Panc1 (cell line): ENCODE measurements around the gene BRD3. TPM values are rescaled to one million over a fixed set of nuclear protein-coding genes. Genes with fewer than 3 reads are reported as not detected.

ENCODE experiments used
- ATAC-seq: fragments of 200-7000 bp; cut with Tn5 transposase; 2 replicates; pipeline ENCODE4 v1.9.1; 2020; ENCODE audit warnings: mild to moderate bottlenecking, moderate library complexity
- BruUV-seq: library from RNA; stranded (reverse); fragments of 400-500 nt; replicated peaks from 2 replicates; lab custom pipeline; 2021; lab: Mats Ljungman, UMichigan
- CTCF ChIA-PET: fragments of 300-600 bp; sonication (Branson Sonifier 250); formaldehyde crosslinking; loops from one replicate; lab custom pipeline; 2022; ENCODE audit warnings: antibody characterized with exemption; lab: Charles Lee
- POLR2A ChIA-PET: fragments of 300-600 bp; sonication (Branson Sonifier 250); formaldehyde crosslinking; loops from one replicate; lab custom pipeline; 2022; ENCODE audit warnings: antibody characterized with exemption; lab: Charles Lee
- DNase-seq: peaks from one replicate; pipeline ENCODE4 v3.0.0-alpha.2; 2010; ENCODE audit warnings: low read depth, low spot score
- H3K27ac ChIP-seq: 2 replicates; pipeline ENCODE4 v1.5.1; 2011; ENCODE audit warnings: mild to moderate bottlenecking, low read length, inconsistent platforms
- H3K27me3 ChIP-seq: fragments of 200-500 bp; sonication (Bioruptor generic); 2 replicates; pipeline ENCODE4 v1.6.0; 2014; ENCODE audit warnings: low read length, inconsistent platforms; ENCODE audit not compliant: control insufficient read depth, insufficient read depth
- H3K36me3 ChIP-seq: fragments of 200-500 bp; sonication (Bioruptor generic); 2 replicates; pipeline ENCODE4 v1.5.1; 2014; ENCODE audit warnings: inconsistent platforms, mild to moderate bottlenecking, low read length, moderate library complexity; ENCODE audit not compliant: control insufficient read depth, insufficient read depth
- H3K4me1 ChIP-seq: 2 replicates; pipeline ENCODE4 v1.5.1; 2011; ENCODE audit warnings: inconsistent platforms, mild to moderate bottlenecking, low read length, moderate library complexity; ENCODE audit not compliant: control insufficient read depth, insufficient read depth
- H3K4me3 ChIP-seq, 2 experiments: 2 replicates each; pipeline ENCODE4 v1.5.1; 2011 to 2012; ENCODE audit warnings: low read depth in 2 of 2, low read length in 2 of 2, mild to moderate bottlenecking in 2 of 2, inconsistent platforms in 1 of 2, moderate library complexity in 1 of 2
- H3K9me3 ChIP-seq: fragments of 200-500 bp; sonication (Bioruptor generic); 2 replicates; pipeline ENCODE4 v1.5.1; 2014; ENCODE audit warnings: low read depth, mild to moderate bottlenecking, inconsistent platforms, low read length, moderate library complexity; ENCODE audit not compliant: control insufficient read depth, insufficient read depth
- POLR2AphosphoS5 ChIP-seq: IDR thresholded peaks from 2 replicates; pipeline ENCODE4 v1.6.1; 2012; ENCODE audit warnings: mild to moderate bottlenecking, low read depth, low read length, moderate library complexity
- SIN3A ChIP-seq: IDR thresholded peaks from 2 replicates; pipeline ENCODE4 v1.6.1; 2012; ENCODE audit warnings: low read depth, mild to moderate bottlenecking, low read length, moderate library complexity, borderline replicate concordance; ENCODE audit not compliant: insufficient read depth
- TCF7L2 ChIP-seq: IDR thresholded peaks from 2 replicates; pipeline ENCODE4 v1.6.1; 2011; ENCODE audit warnings: mild to moderate bottlenecking, low read depth, low read length, inconsistent platforms
- in situ Hi-C: cut with HindIII; loops from 2 replicates; pipeline ENCODE4 v1.10.0; 2016; ENCODE audit warnings: low sequenced_read_pairs, low pct_unique_long_range_greater_than_20kb
- intact Hi-C: fragments of 100-400 bp; cut with micrococcal nuclease; formaldehyde crosslinking; loops from one replicate; pipeline ENCODE4 v1.10.0; 2022; ENCODE audit not compliant: unreplicated experiment
- total RNA-seq: library from RNA; stranded (reverse); gene quantifications from one replicate; pipeline ENCODE4 v1.2.1, GENCODE V29; 2021; ENCODE audit not compliant: unreplicated experiment
- TF ChIP-seq, protein P1 (sequence below), 2 experiments: IDR thresholded peaks; 2 replicates each; pipeline ENCODE4 v1.6.1; 2011 to 2012; ENCODE audit warnings: low read depth in 2 of 2, control low read depth in 1 of 2, low read length in 1 of 2, mild to moderate bottlenecking in 1 of 2, moderate library complexity in 1 of 2; ENCODE audit not compliant: insufficient read depth in 1 of 2
- TF ChIP-seq, protein P2 (sequence below): fragments of 450-650 bp; IDR thresholded peaks from 2 replicates; pipeline ENCODE4 v1.5.1; 2017; ENCODE audit warnings: mild to moderate bottlenecking

BRD3 gene
- total RNA-seq, 1 experiment from 2014 or later = 27.6 TPM

DNA sequence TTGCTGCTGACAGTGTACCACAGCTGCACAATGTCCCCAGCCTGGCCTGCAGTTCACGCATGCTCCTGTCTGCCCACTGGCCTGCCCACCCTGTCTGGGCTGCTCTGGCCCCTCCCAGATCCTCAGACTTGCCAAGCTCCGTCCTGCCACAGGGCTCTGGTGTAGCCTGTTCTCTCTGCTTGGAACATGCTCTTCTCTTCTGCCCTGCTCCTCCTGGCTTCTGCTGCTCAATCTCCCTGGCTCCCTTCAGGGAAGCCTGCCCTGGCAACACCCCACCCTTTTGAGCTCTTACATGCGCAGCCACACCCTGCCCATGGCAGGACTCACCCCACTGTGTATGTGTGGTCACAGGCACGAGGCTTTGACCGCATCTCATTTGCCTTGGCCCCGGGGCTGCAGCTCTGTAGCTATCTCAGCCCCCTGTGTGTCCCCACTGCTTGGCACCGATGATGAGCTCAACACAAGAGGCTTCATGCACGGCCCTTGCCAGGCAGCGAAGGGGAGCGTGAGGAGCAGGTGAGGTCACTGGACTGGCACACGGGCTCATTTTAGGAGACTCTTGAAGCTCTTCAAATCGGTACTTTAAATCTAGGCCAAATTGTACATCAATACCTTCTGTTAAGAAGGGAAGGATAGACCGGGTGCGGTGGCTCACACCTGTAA, 20.4 kb upstream of the BRD3 start:
- intact Hi-C loops (no loop called here), in situ Hi-C loops (no loop called here)
- ChIA-PET CTCF (no interaction called here), POLR2A (no interaction called here)
- 0 out of 2 replicates have a peak, but pooled peaks cover under 1% of the 10 kb centered on the region for H3K27me3 ChIP-seq
- H3K27ac ChIP-seq = no peak overlapping the region
- no peaks in the 10 kb centered on the region for H3K36me3 ChIP-seq
- ATAC-seq (no peak), DNase-seq (no peak)
- no peaks in the 10 kb centered on the region for H3K4me1 ChIP-seq
- no peaks in the 10 kb centered on the region for H3K9me3 ChIP-seq
- no peak overlapping the region for H3K4me3 ChIP-seq
- no peak for TF ChIP-seq SIN3A
- no peak for TF ChIP-seq TCF7L2
- TF ChIP-seq, protein P1, sequence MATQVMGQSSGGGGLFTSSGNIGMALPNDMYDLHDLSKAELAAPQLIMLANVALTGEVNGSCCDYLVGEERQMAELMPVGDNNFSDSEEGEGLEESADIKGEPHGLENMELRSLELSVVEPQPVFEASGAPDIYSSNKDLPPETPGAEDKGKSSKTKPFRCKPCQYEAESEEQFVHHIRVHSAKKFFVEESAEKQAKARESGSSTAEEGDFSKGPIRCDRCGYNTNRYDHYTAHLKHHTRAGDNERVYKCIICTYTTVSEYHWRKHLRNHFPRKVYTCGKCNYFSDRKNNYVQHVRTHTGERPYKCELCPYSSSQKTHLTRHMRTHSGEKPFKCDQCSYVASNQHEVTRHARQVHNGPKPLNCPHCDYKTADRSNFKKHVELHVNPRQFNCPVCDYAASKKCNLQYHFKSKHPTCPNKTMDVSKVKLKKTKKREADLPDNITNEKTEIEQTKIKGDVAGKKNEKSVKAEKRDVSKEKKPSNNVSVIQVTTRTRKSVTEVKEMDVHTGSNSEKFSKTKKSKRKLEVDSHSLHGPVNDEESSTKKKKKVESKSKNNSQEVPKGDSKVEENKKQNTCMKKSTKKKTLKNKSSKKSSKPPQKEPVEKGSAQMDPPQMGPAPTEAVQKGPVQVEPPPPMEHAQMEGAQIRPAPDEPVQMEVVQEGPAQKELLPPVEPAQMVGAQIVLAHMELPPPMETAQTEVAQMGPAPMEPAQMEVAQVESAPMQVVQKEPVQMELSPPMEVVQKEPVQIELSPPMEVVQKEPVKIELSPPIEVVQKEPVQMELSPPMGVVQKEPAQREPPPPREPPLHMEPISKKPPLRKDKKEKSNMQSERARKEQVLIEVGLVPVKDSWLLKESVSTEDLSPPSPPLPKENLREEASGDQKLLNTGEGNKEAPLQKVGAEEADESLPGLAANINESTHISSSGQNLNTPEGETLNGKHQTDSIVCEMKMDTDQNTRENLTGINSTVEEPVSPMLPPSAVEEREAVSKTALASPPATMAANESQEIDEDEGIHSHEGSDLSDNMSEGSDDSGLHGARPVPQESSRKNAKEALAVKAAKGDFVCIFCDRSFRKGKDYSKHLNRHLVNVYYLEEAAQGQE (IDR thresholded peaks at IDR 0.05; ENCODE audit: insufficient read depth in 1 of 2, low read depth in 2 of 2, low read length in 1 of 2) = no peak
- no peak for TF ChIP-seq POLR2AphosphoS5
- TF ChIP-seq, protein P2, sequence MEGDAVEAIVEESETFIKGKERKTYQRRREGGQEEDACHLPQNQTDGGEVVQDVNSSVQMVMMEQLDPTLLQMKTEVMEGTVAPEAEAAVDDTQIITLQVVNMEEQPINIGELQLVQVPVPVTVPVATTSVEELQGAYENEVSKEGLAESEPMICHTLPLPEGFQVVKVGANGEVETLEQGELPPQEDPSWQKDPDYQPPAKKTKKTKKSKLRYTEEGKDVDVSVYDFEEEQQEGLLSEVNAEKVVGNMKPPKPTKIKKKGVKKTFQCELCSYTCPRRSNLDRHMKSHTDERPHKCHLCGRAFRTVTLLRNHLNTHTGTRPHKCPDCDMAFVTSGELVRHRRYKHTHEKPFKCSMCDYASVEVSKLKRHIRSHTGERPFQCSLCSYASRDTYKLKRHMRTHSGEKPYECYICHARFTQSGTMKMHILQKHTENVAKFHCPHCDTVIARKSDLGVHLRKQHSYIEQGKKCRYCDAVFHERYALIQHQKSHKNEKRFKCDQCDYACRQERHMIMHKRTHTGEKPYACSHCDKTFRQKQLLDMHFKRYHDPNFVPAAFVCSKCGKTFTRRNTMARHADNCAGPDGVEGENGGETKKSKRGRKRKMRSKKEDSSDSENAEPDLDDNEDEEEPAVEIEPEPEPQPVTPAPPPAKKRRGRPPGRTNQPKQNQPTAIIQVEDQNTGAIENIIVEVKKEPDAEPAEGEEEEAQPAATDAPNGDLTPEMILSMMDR = no peak
- no TSS peak for BruUV-seq

GRCh38 chr9:134085674-134086073, 17.8 kb upstream of the BRD3 start:
- no peak overlapping the region for H3K4me3 ChIP-seq
- H3K27ac ChIP-seq = no peak overlapping the region
- TF ChIP-seq SIN3A (no peak), TCF7L2 (no peak), POLR2AphosphoS5 (no peak)
- TF ChIP-seq, protein P1 (IDR thresholded peaks at IDR 0.05; ENCODE audit: insufficient read depth in 1 of 2, low read depth in 2 of 2, low read length in 1 of 2) = no peak
- TF ChIP-seq, protein P2 = no peak
- intact Hi-C loops = no loop called here
- no peaks in the 10 kb centered on the region for H3K9me3 ChIP-seq
- 0 out of 2 replicates have a peak, but pooled peaks cover 3% of the 10 kb centered on the region for H3K27me3 ChIP-seq
- in situ Hi-C loops = no loop called here
- H3K36me3 ChIP-seq = no peaks in the 10 kb centered on the region
- ChIA-PET POLR2A (no interaction called here), CTCF (no interaction called here)
- ATAC-seq (no peak), DNase-seq (no peak)
- no peaks in the 10 kb centered on the region for H3K4me1 ChIP-seq
- BruUV-seq = no TSS peak
